Measurements from ENCODE around the gene SGTA. TPM values are rescaled to one million over a fixed set of nuclear protein-coding genes. Genes with fewer than 3 reads are reported as not detected.

The SGTA gene
- polyA plus RNA-seq, 3 donors, result 21.6 to 35.4 (median 22.0) TPM

DNA sequence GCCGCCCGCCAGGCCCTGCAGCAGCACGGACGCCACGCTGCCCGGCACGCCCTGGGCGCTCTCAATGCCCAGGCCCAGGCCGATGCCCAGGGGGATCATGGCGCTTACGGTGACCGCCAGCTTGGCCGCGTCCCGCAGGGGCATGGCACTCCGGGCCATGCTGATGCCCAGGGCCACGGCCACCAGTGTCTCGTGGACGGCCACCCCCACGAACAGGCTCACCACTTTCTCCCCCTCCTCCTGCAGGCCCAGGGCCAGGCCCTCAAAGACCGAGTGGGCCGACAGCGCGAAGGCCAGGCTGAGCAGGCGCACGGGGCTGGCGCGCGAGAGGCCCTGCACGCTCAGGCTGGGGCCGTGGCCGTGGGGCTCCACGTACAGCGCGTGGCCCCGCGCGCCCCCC lies 50.2 kb downstream of the SGTA start:
- Mint-ChIP-seq H3K4me1 (peaks cover 12% of the 10 kb centered on the region), H3K4me3 (no peak overlapping the region), H3K9me3 (peaks cover 0 to 3% (median 0%) of the 10 kb centered on the region in 7 donors), H3K36me3 (peaks cover 35 to 52% of the 10 kb centered on the region in 2 donors), H3K27me3 (ENCODE audit: low read depth in 3 of 3) (peaks cover 3 to 7% (median 6%) of the 10 kb centered on the region in 3 donors), H3K27ac (no peak overlapping the region)
- Histone ChIP-seq H3K27me3 (ENCODE audit: control insufficient read depth in 2 of 2, insufficient read depth in 2 of 2, low read length in 2 of 2) (no peaks in the 10 kb centered on the region), H3K4me2 (replicated peaks; ENCODE audit: extremely low read depth, low read length, poor library complexity, severe bottlenecking) (no peak overlapping the region), H3K9me3 (replicated peaks in 1 of 2; ENCODE audit: control insufficient read depth in 1 of 2, insufficient read depth in 1 of 2, low read length in 2 of 2) (no peaks in the 10 kb centered on the region), H3K79me2 (ENCODE audit: insufficient read depth, low read length) (peaks cover 11% of the 10 kb centered on the region), H3K9ac (ENCODE audit: insufficient read depth, low read length, poor library complexity, severe bottlenecking) (no peak overlapping the region), H2AFZ (ENCODE audit: insufficient read depth, low read depth, low read length, poor library complexity, severe bottlenecking) (no peak overlapping the region), H3K27ac (ENCODE audit: low read depth in 1 of 2, low read length in 2 of 2) (no peak overlapping the region), H3K4me3 (replicated peaks in 1 of 3; ENCODE audit: low read depth in 2 of 3, low read length in 3 of 3) (no peak overlapping the region), H3K4me1 (ENCODE audit: control insufficient read depth in 1 of 2, insufficient read depth in 2 of 2, low read length in 2 of 2) (peaks cover 0 to 12% of the 10 kb centered on the region in 2 donors), H4K20me1 (ENCODE audit: insufficient read depth, low read length) (no peaks in the 10 kb centered on the region), H3K36me3 (replicated peaks in 1 of 2; ENCODE audit: control insufficient read depth in 1 of 2, insufficient read depth in 2 of 2, low read length in 2 of 2) (peaks cover 26 to 53% of the 10 kb centered on the region in 2 donors)
- no peak for TF ChIP-seq CTCF (IDR thresholded peaks at IDR 0.05)
- no peak for DNase-seq
- intact Hi-C loops (cut with micrococcal nuclease), result no loop called here
- 98% methylated on average over 38 of the region's 38 CpGs for WGBS (ENCODE audit: insufficient coverage)

DNA sequence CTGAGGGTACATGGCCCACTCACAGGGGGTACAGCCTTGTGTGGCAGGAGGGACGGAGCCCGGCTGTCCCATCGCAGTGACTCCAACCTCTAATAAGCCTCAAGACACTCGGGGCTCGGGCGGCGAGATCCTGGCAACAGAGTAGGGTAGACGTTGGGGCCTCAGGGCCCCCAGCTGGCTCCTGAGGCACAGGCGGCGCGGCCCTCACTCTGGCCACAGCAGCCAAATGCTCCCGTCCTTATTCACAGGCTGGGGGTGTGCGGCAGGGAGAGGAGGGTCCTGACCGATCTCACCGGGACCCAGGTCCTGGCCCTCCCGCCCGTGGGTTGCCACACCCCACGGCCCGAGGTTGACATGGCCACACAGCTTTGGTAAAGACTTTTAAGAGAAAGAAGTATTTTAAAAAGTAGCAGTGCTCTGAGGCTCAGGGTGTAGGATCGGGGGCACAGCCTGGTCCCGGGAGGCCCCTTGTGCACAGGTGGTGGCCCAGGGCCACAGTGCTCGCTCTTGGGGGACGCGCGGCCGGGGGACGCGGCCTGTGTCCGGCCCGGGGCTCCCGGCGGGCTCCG lies 50.8 kb downstream of the SGTA start:
- WGBS (ENCODE audit: insufficient coverage), result 97% methylated on average over 23 of the region's 33 CpGs
- H3K27me3 Mint-ChIP-seq (ENCODE audit: low read depth in 3 of 3), result peaks cover 10 to 14% (median 13%) of the 10 kb centered on the region in 3 donors
- H3K27ac Mint-ChIP-seq, result peak overlapping the region in 1 of 7 donors; percentile 55

More for the DNA sequence above, 50.8 kb downstream of the SGTA start:
- Histone ChIP-seq H2AFZ (ENCODE audit: insufficient read depth, low read depth, low read length, poor library complexity, severe bottlenecking) (no peak overlapping the region), H3K4me3 (replicated peaks in 1 of 3; ENCODE audit: low read depth in 2 of 3, low read length in 3 of 3) (no peak overlapping the region), H3K27ac (ENCODE audit: low read depth in 1 of 2, low read length in 2 of 2) (no peak overlapping the region), H3K9me3 (replicated peaks in 1 of 2; ENCODE audit: control insufficient read depth in 1 of 2, insufficient read depth in 1 of 2, low read length in 2 of 2) (no peaks in the 10 kb centered on the region), H3K79me2 (ENCODE audit: insufficient read depth, low read length) (peaks cover 11% of the 10 kb centered on the region), H3K36me3 (replicated peaks in 1 of 2; ENCODE audit: control insufficient read depth in 1 of 2, insufficient read depth in 2 of 2, low read length in 2 of 2) (peaks cover 26 to 53% of the 10 kb centered on the region in 2 donors), H3K4me1 (ENCODE audit: control insufficient read depth in 1 of 2, insufficient read depth in 2 of 2, low read length in 2 of 2) (peaks cover 0 to 8% of the 10 kb centered on the region in 2 donors), H3K27me3 (ENCODE audit: control insufficient read depth in 2 of 2, insufficient read depth in 2 of 2, low read length in 2 of 2) (peaks cover 0 to 5% of the 10 kb centered on the region in 2 donors), H4K20me1 (ENCODE audit: insufficient read depth, low read length) (no peaks in the 10 kb centered on the region), H3K4me2 (replicated peaks; ENCODE audit: extremely low read depth, low read length, poor library complexity, severe bottlenecking) (no peak overlapping the region), H3K9ac (ENCODE audit: insufficient read depth, low read length, poor library complexity, severe bottlenecking) (no peak overlapping the region)
- intact Hi-C loops (cut with micrococcal nuclease), result no loop called here
- H3K36me3 Mint-ChIP-seq, result peaks cover 35 to 52% of the 10 kb centered on the region in 2 donors
- no peak for DNase-seq
- H3K4me1 Mint-ChIP-seq, result peaks cover 7% of the 10 kb centered on the region
- peaks cover 0 to 4% (median 0%) of the 10 kb centered on the region in 7 donors for H3K9me3 Mint-ChIP-seq
- no peak overlapping the region for H3K4me3 Mint-ChIP-seq
- no peak for TF ChIP-seq CTCF (IDR thresholded peaks at IDR 0.05)
